ENCODE results near the gene PRPF6.
"Not testable (repeated sequence)": the region's sequence is repeated elsewhere in the genome, so short reads cannot be mapped to it uniquely, and the experiment has no call there.

The PRPF6 gene

GRCh38 chr20:63973636-63974401 is 7.1 kb upstream of the PRPF6 start:
- peak; percentile 53 to 62 for DNase-seq (ENCODE audit: low read depth in 2 of 2)

- no peak for DNase-seq (ENCODE audit: low read depth in 2 of 2)
Observed at GRCh38 chr20:63974402-63975200, 6.3 kb upstream of the PRPF6 start.

- not testable (repeated sequence) for DNase-seq (ENCODE audit: low read depth in 2 of 2)
Observed at GRCh38 chr20:63976511-63976910, 4.4 kb upstream of the PRPF6 start.

GRCh38 chr20:63976980-63977738 is 3.8 kb upstream of the PRPF6 start:
- DNase-seq (ENCODE audit: low read depth in 2 of 2), result no peak

GRCh38 chr20:63977739-63978276 is 3.1 kb upstream of the PRPF6 start:
- DNase-seq (ENCODE audit: low read depth in 2 of 2), result peak; percentile 57 to 72

GRCh38 chr20:63978319-63979228 is 2.4 kb upstream of the PRPF6 start:
- DNase-seq (ENCODE audit: low read depth in 2 of 2), result peak; percentile 60 to 76

- no peak for DNase-seq (ENCODE audit: low read depth in 2 of 2)
Observed at GRCh38 chr20:63979229-63979556, 1.7 kb upstream of the PRPF6 start.

- DNase-seq (ENCODE audit: low read depth in 2 of 2), result peak; percentile 83 to 89
Observed at GRCh38 chr20:63979557-63980316, 1.2 kb upstream of the PRPF6 start, which contains the start of gene SAMD10. SAMD10 (minus strand) TSS chr20:63979642; CDS start chr20:63979467, 175 bp downstream.

GRCh38 chr20:63980317-63980805 is 571 bp upstream of the PRPF6 start:
- DNase-seq (ENCODE audit: low read depth in 2 of 2), result peak in 1 of 2 donors; percentile 11

GRCh38 chr20:63982937-63983336 is 2.0 kb downstream of the PRPF6 start:
- no peak for DNase-seq (ENCODE audit: low read depth in 2 of 2)

- DNase-seq (ENCODE audit: low read depth in 2 of 2), result no peak
Observed at GRCh38 chr20:64000906-64001305, 20.0 kb downstream of the PRPF6 start.

GRCh38 chr20:64001607-64002011 is 20.7 kb downstream of the PRPF6 start:
- no peak for DNase-seq (ENCODE audit: low read depth in 2 of 2)

- DNase-seq (ENCODE audit: low read depth in 2 of 2), result no peak
Observed at GRCh38 chr20:64003960-64004725, 23.2 kb downstream of the PRPF6 start.

- DNase-seq (ENCODE audit: low read depth in 2 of 2), result no peak
Observed at GRCh38 chr20:64005394-64005793, 24.5 kb downstream of the PRPF6 start.

GRCh38 chr20:64006490-64006889 is 25.6 kb downstream of the PRPF6 start:
- DNase-seq (ENCODE audit: low read depth in 2 of 2), result no peak

GRCh38 chr20:64006902-64007301 is 26.0 kb downstream of the PRPF6 start:
- no peak for DNase-seq (ENCODE audit: low read depth in 2 of 2)

GRCh38 chr20:64009811-64010387 is 29.0 kb downstream of the PRPF6 start:
- no peak for DNase-seq (ENCODE audit: low read depth in 2 of 2)

- DNase-seq (ENCODE audit: low read depth in 2 of 2), result no peak
Observed at GRCh38 chr20:64010711-64011237, 29.8 kb downstream of the PRPF6 start.

GRCh38 chr20:64011366-64011779 is 30.4 kb downstream of the PRPF6 start:
- DNase-seq (ENCODE audit: low read depth in 2 of 2), result no peak
